Measurements from ENCODE around the gene CDCA3. TPM values are rescaled to one million over a fixed set of nuclear protein-coding genes. Genes with fewer than 3 reads are reported as not detected.

The CDCA3 gene
- total and polyA plus RNA-seq, 3 experiments from 2014 or later, result 0.68 to 37.6 (median 35.9) TPM

GRCh38 chr12:6849976-6850560 is 1.0 kb downstream of the CDCA3 start:
- Mint-ChIP-seq H3K4me1 (peaks cover 20 to 38% (median 20%) of the 10 kb centered on the region in 3 donors), H3K27ac (peak overlapping the region in 4 of 8 donors; percentile 14 to 68 (median 48)), H3K36me3 (peaks cover 0 to 24% (median 0%) of the 10 kb centered on the region in 3 donors), H3K4me3 (peak overlapping the region in 2 of 7 donors; percentile 33 to 82), H3K9me3 (no peaks in the 10 kb centered on the region), H3K27me3 (no peaks in the 10 kb centered on the region)
- Histone ChIP-seq H3K4me3 (ENCODE audit: low read length) (no peak overlapping the region), H3K27ac (ENCODE audit: low read depth, low read length) (peak overlapping the region; percentile 38), H3K27me3 (ENCODE audit: insufficient read depth, low read length, poor library complexity, severe bottlenecking) (no peaks in the 10 kb centered on the region), H3K4me1 (ENCODE audit: insufficient read depth, low read length) (peaks cover 18% of the 10 kb centered on the region), H3K9me3 (ENCODE audit: low read length) (no peaks in the 10 kb centered on the region), H3K36me3 (ENCODE audit: insufficient read depth, low read length) (no peaks in the 10 kb centered on the region)
- CTCF ChIA-PET, result interaction anchor here (7.8 to 12.8 kb wide), 2 partner anchors 16 to 20 kb away, joined by 91 to 128 read pairs; partner anchors contain the start of genes SPSB2 and TPI1
- POLR2A ChIA-PET, result interaction anchor here (5.2 kb wide), 1 partner anchor 18 kb away, joined by 36 read pairs; the partner anchor contains the start of gene TPI1
- no peak for DNase-seq

DNA sequence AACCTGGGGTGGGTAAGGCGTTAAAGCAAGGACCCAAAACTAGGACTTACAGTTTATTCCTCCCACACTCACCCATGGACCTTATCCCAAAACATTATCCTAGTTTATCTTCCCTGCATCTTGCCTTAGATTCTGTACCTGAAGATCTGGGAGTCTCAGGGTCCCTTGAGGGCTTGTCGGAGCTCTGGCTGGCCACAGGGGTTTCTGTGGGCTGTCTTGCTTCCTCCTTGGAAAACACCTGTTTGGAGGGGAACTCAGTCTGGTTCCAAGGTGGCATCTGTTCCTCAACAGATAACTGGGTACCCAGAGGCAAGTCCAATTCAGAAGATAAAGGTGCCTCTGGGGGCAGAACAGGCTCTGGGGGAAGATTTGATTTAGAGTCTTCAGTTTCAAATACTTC is 1.7 kb downstream of the CDCA3 start:
- Histone ChIP-seq H3K4me1 (ENCODE audit: insufficient read depth, low read length) (peaks cover 15% of the 10 kb centered on the region), H3K27ac (ENCODE audit: low read depth, low read length) (no peak overlapping the region), H3K9me3 (ENCODE audit: low read length) (no peaks in the 10 kb centered on the region), H3K27me3 (ENCODE audit: insufficient read depth, low read length, poor library complexity, severe bottlenecking) (no peaks in the 10 kb centered on the region), H3K36me3 (ENCODE audit: insufficient read depth, low read length) (no peaks in the 10 kb centered on the region), H3K4me3 (ENCODE audit: low read length) (no peak overlapping the region)
- Mint-ChIP-seq H3K4me1 (peaks cover 20 to 31% (median 20%) of the 10 kb centered on the region in 3 donors), H3K4me3 (peak overlapping the region in 1 of 7 donors; percentile 82), H3K9me3 (no peaks in the 10 kb centered on the region), H3K36me3 (peaks cover 0 to 26% (median 1%) of the 10 kb centered on the region in 3 donors), H3K27ac (peak overlapping the region in 2 of 8 donors; percentile 47 to 68), H3K27me3 (no peaks in the 10 kb centered on the region)
- no peak for DNase-seq
- POLR2A ChIA-PET, result no interaction called here
- CTCF ChIA-PET, result interaction anchor here (1.0 to 12.8 kb wide), 3 partner anchors 16 to 23 kb away, joined by 3 to 91 read pairs (median 6); partner anchors contain the start of gene SPSB2

DNA sequence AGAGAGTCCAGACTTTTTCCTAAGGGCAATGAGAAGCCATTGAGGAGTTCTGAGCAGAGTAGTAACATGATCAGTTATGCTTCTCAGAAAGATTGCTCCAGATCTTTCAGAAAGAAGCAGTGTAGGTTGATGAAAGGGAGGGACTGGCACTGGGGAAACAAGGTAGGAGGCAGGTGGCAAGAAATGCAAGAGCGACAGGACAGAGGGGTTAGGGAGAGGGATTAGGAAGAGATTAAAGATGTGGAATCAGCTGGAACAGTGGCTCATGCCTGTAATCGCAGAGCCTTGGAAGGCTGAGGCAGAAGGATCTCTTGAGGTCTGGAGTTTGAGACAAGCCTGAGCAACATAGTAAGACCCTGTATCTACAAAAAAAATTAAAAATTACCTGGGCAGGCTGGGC is 3.4 kb downstream of the CDCA3 start:
- POLR2A ChIA-PET, result no interaction called here
- DNase-seq, result no peak

GRCh38 chr12:6846316-6846869 is 4.7 kb downstream of the CDCA3 start:
- no peak overlapping the region for H3K4me3 ChIP-seq (ENCODE audit: low read length)
- peaks cover 3 to 12% (median 5%) of the 10 kb centered on the region in 3 donors for H3K4me1 Mint-ChIP-seq
- H3K27ac Mint-ChIP-seq, result peak overlapping the region in 2 of 8 donors; percentile 33 to 37
- no peak overlapping the region for H3K27ac ChIP-seq (ENCODE audit: low read depth, low read length)
- no peaks in the 10 kb centered on the region for H3K27me3 Mint-ChIP-seq
- ChIA-PET CTCF (interaction anchor here (1.2 to 12.8 kb wide), 2 partner anchors 13 to 23 kb away, joined by 3 to 91 read pairs; no protein-coding TSS in a partner anchor), POLR2A (no interaction called here)
- no peaks in the 10 kb centered on the region for H3K36me3 ChIP-seq (ENCODE audit: insufficient read depth, low read length)
- H3K9me3 ChIP-seq (ENCODE audit: low read length), result no peaks in the 10 kb centered on the region
- H3K4me1 ChIP-seq (ENCODE audit: insufficient read depth, low read length), result no peaks in the 10 kb centered on the region
- peaks cover 0 to 15% (median 1%) of the 10 kb centered on the region in 3 donors for H3K36me3 Mint-ChIP-seq
- H3K9me3 Mint-ChIP-seq, result no peaks in the 10 kb centered on the region
- DNase-seq, result no peak
- no peaks in the 10 kb centered on the region for H3K27me3 ChIP-seq (ENCODE audit: insufficient read depth, low read length, poor library complexity, severe bottlenecking)
- no peak overlapping the region for H3K4me3 Mint-ChIP-seq

More for the DNA sequence above, 3.4 kb downstream of the CDCA3 start:
- H3K27me3 ChIP-seq (ENCODE audit: insufficient read depth, low read length, poor library complexity, severe bottlenecking), result no peaks in the 10 kb centered on the region
- H3K4me1 ChIP-seq (ENCODE audit: insufficient read depth, low read length), result no peaks in the 10 kb centered on the region
- Mint-ChIP-seq H3K27ac (peak overlapping the region in 3 of 8 donors; percentile 5 to 72 (median 43)), H3K4me1 (peaks cover 5 to 15% (median 5%) of the 10 kb centered on the region in 3 donors), H3K4me3 (peak overlapping the region in 2 of 7 donors; percentile 27 to 29), H3K36me3 (peaks cover 0 to 23% (median 1%) of the 10 kb centered on the region in 3 donors), H3K9me3 (no peaks in the 10 kb centered on the region), H3K27me3 (no peaks in the 10 kb centered on the region)
- H3K27ac ChIP-seq (ENCODE audit: low read depth, low read length), result no peak overlapping the region
- H3K9me3 ChIP-seq (ENCODE audit: low read length), result no peaks in the 10 kb centered on the region
- no peaks in the 10 kb centered on the region for H3K36me3 ChIP-seq (ENCODE audit: insufficient read depth, low read length)
- CTCF ChIA-PET, result interaction anchor here (1.3 to 12.8 kb wide), 2 partner anchors 14 to 44 kb away, joined by 3 to 91 read pairs; no protein-coding TSS in a partner anchor
- no peak overlapping the region for H3K4me3 ChIP-seq (ENCODE audit: low read length)

GRCh38 chr12:6845395-6845794 is 5.7 kb downstream of the CDCA3 start:
- Mint-ChIP-seq H3K4me3 (no peak overlapping the region), H3K36me3 (peaks cover 0 to 13% (median 1%) of the 10 kb centered on the region in 3 donors), H3K27me3 (no peaks in the 10 kb centered on the region), H3K27ac (no peak overlapping the region), H3K9me3 (no peaks in the 10 kb centered on the region), H3K4me1 (peaks cover 0 to 5% (median 0%) of the 10 kb centered on the region in 3 donors)
- no peaks in the 10 kb centered on the region for H3K36me3 ChIP-seq (ENCODE audit: insufficient read depth, low read length)
- DNase-seq, result no peak
- H3K9me3 ChIP-seq (ENCODE audit: low read length), result no peaks in the 10 kb centered on the region
- H3K27ac ChIP-seq (ENCODE audit: low read depth, low read length), result no peak overlapping the region
- no peaks in the 10 kb centered on the region for H3K27me3 ChIP-seq (ENCODE audit: insufficient read depth, low read length, poor library complexity, severe bottlenecking)
- H3K4me1 ChIP-seq (ENCODE audit: insufficient read depth, low read length), result no peaks in the 10 kb centered on the region
- ChIA-PET CTCF (interaction anchor here (12.8 kb wide), 1 partner anchor 12 kb away, joined by 91 read pairs; no protein-coding TSS in a partner anchor), POLR2A (no interaction called here)
- H3K4me3 ChIP-seq (ENCODE audit: low read length), result no peak overlapping the region

DNA sequence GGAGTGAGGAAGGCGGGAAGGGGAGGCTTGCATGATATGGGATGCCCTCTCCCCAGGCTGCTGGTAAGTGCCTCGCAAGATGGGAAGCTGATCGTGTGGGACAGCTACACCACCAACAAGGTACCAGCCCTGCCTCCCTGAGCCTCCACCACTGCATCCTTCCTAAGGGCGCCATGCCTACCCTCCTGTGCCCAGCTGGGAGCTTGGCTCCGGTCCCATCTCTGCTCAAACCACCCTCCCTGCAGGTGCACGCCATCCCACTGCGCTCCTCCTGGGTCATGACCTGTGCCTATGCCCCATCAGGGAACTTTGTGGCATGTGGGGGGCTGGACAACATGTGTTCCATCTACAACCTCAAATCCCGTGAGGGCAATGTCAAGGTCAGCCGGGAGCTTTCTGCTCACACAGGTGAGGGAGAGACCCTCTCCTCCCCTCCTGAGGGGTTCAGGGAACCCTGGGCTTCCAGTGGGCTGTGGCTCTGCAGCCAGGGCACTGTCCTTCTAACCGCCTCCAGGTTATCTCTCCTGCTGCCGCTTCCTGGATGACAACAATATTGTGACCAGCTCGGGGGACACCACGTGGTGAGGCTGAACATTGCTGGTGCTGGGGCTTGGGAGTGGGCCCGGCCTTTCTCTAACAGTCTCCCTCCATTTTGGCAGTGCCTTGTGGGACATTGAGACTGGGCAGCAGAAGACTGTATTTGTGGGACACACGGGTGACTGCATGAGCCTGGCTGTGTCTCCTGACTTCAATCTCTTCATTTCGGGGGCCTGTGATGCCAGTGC is 7.8 kb downstream of the CDCA3 start:
- peak overlapping the region in 2 of 8 donors; percentile 22 to 34 for H3K27ac Mint-ChIP-seq
- no peaks in the 10 kb centered on the region for H3K36me3 ChIP-seq (ENCODE audit: insufficient read depth, low read length)
- ChIA-PET CTCF (interaction anchor here (1.3 to 12.8 kb wide), 2 partner anchors 10 to 23 kb away, joined by 3 to 91 read pairs; no protein-coding TSS in a partner anchor), POLR2A (no interaction called here)
- no peak overlapping the region for H3K4me3 Mint-ChIP-seq
- H3K4me1 Mint-ChIP-seq, result no peaks in the 10 kb centered on the region
- H3K9me3 ChIP-seq (ENCODE audit: low read length), result no peaks in the 10 kb centered on the region
- H3K27ac ChIP-seq (ENCODE audit: low read depth, low read length), result no peak overlapping the region
- H3K4me3 ChIP-seq (ENCODE audit: low read length), result no peak overlapping the region
- H3K27me3 Mint-ChIP-seq, result no peaks in the 10 kb centered on the region
- DNase-seq, result no peak
- H3K4me1 ChIP-seq (ENCODE audit: insufficient read depth, low read length), result no peaks in the 10 kb centered on the region
- no peaks in the 10 kb centered on the region for H3K27me3 ChIP-seq (ENCODE audit: insufficient read depth, low read length, poor library complexity, severe bottlenecking)
- no peaks in the 10 kb centered on the region for H3K9me3 Mint-ChIP-seq
- peaks cover 0 to 17% (median 1%) of the 10 kb centered on the region in 3 donors for H3K36me3 Mint-ChIP-seq

DNA sequence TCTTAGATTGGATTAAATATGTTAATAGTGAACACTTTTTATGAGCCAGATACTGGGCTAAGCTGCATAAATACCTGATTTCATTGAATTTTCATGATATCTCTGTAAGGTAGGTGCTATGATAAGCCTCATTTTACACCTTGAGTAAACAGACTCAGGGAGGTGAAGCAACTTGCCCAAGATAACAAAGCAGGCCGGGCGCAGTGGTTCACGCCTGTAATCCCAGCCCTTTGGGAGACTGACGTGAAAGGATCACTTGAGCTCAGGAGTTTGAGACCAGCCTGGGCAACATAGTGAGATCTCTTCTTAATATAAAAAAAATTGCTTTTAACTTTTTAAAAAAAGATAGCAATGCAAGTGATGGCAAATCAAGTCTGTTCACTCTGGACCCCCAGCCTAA is 9.0 kb downstream of the CDCA3 start:
- Mint-ChIP-seq H3K4me1 (no peaks in the 10 kb centered on the region), H3K36me3 (peaks cover 0 to 18% (median 1%) of the 10 kb centered on the region in 3 donors), H3K9me3 (no peaks in the 10 kb centered on the region), H3K27ac (no peak overlapping the region), H3K4me3 (no peak overlapping the region), H3K27me3 (no peaks in the 10 kb centered on the region)
- Histone ChIP-seq H3K27ac (ENCODE audit: low read depth, low read length) (no peak overlapping the region), H3K27me3 (ENCODE audit: insufficient read depth, low read length, poor library complexity, severe bottlenecking) (no peaks in the 10 kb centered on the region), H3K36me3 (ENCODE audit: insufficient read depth, low read length) (no peaks in the 10 kb centered on the region), H3K9me3 (ENCODE audit: low read length) (no peaks in the 10 kb centered on the region), H3K4me3 (ENCODE audit: low read length) (no peak overlapping the region), H3K4me1 (ENCODE audit: insufficient read depth, low read length) (no peaks in the 10 kb centered on the region)
- CTCF ChIA-PET, result interaction anchor here (0.8 to 1.3 kb wide), 3 partner anchors 13 to 30 kb away, joined by 3 read pairs; no protein-coding TSS in a partner anchor
- no peak for DNase-seq
- POLR2A ChIA-PET, result no interaction called here

Data from CD8-positive, alpha-beta memory T cell (primary cell).